ENCODE data around the gene WAPL.

- TF ChIP-seq CTCF (conservative IDR thresholded peaks at IDR 0.05; ENCODE audit: low read depth, low read length), result no peak
- TF ChIP-seq EZH2 (IDR thresholded peaks at IDR 0.05; ENCODE audit: borderline replicate concordance, low read depth, low read length, poor library complexity, severe bottlenecking), result no peak
These were observed 2.8 kb downstream of the WAPL start for GRCh38 chr10:86518781-86519180.
